Colonic mucosa (tissue), 4 donors: ENCODE measurements around the gene NEAT1. TPM values are rescaled to one million over a fixed set of nuclear protein-coding genes. Genes with fewer than 3 reads are reported as not detected.
A peak's percentile ranks its signal among the peaks of the same experiment; 100 is the strongest.

Experiments used
- DNase-seq: peaks from one replicate; pipeline ENCODE4 v3.0.0-alpha.2; 2020
- H3K27ac ChIP-seq: fragments of 200-600 bp; one replicate; pipeline ENCODE4 v1.8.0; 2021
- H3K27me3 ChIP-seq: fragments of 200-600 bp; one replicate; pipeline ENCODE4 v1.8.0; 2021
- H3K36me3 ChIP-seq: fragments of 200-600 bp; one replicate; pipeline ENCODE4 v1.8.0; 2021
- H3K4me1 ChIP-seq: fragments of 200-600 bp; one replicate; pipeline ENCODE4 v1.8.0; 2021; ENCODE audit warnings: mild to moderate bottlenecking
- H3K4me3 ChIP-seq: fragments of 200-600 bp; one replicate; pipeline ENCODE4 v1.8.0; 2021
- H3K9ac ChIP-seq, 2 donors: one replicate each; pipeline ENCODE4 v1.7.0; 2013; ENCODE audit warnings: control low read depth in 2 of 2, low read depth in 2 of 2, low read length in 2 of 2
- H3K9me3 ChIP-seq: fragments of 200-600 bp; one replicate; pipeline ENCODE4 v1.8.0; 2021
- CTCF ChIP-seq: fragments of 200-600 bp; IDR thresholded peaks from one replicate; pipeline ENCODE4 v1.8.0; 2022; ENCODE audit warnings: antibody characterized with exemption, mild to moderate bottlenecking
- intact Hi-C: fragments of 100-400 bp; cut with DNase I; formaldehyde crosslinking; loops from one replicate; pipeline ENCODE4 v1.14.1; 2022
- total RNA-seq, 2 donors: library from RNA; stranded (reverse); fragmentation: NEBNext Ultra II Directional in 1 of 2; extraction: Animal tissue kit (Norgen Biotek cat#: 25700) in 1 of 2; gene quantifications; one replicate each; pipeline ENCODE4 v1.2.1, GENCODE V29; 2021
- donor health status: healthy.
- donor health status: DM: no; HTN: no; CAD: no.
- donor health status: DM: no; HTN: no; CAD: no.

Gene NEAT1
- total RNA-seq, 2 donors from 2014 or later: 269 to 502 TPM

GRCh38 chr11:65485920-65486219, 63.3 kb downstream of the NEAT1 start:
- peak; percentile 22 for DNase-seq
- H3K9me3 ChIP-seq: no peaks in the 10 kb centered on the region
- no peaks in the 10 kb centered on the region for H3K36me3 ChIP-seq
- no peaks in the 10 kb centered on the region for H3K27me3 ChIP-seq
- intact Hi-C loops: no loop called here
- H3K27ac ChIP-seq: peak overlapping the region; percentile 99
- peak overlapping the region in 1 of 2 donors; percentile 8 for H3K9ac ChIP-seq
- no peak overlapping the region for H3K4me3 ChIP-seq
- H3K4me1 ChIP-seq: peaks cover 41% of the 10 kb centered on the region
- TF ChIP-seq CTCF: no peak

GRCh38 chr11:65486570-65487466, 64.2 kb downstream of the NEAT1 start:
- Histone ChIP-seq H3K9me3 (no peaks in the 10 kb centered on the region), H3K27ac (peak overlapping the region; percentile 99), H3K36me3 (no peaks in the 10 kb centered on the region), H3K27me3 (no peaks in the 10 kb centered on the region), H3K9ac (peak overlapping the region in 1 of 2 donors; percentile 6), H3K4me1 (peaks cover 47% of the 10 kb centered on the region), H3K4me3 (no peak overlapping the region)
- no peak for TF ChIP-seq CTCF
- peak; percentile 20 for DNase-seq
- intact Hi-C loops: no loop called here

- Histone ChIP-seq H3K27me3 (no peaks in the 10 kb centered on the region), H3K9ac (peak overlapping the region; percentile 72 to 99), H3K4me1 (peaks cover 55% of the 10 kb centered on the region), H3K4me3 (no peak overlapping the region), H3K36me3 (no peaks in the 10 kb centered on the region), H3K9me3 (no peaks in the 10 kb centered on the region), H3K27ac (peak overlapping the region; percentile 99)
- peak; percentile 97 for DNase-seq
- intact Hi-C loops: no loop called here
- TF ChIP-seq CTCF: no peak
Observed at GRCh38 chr11:65487467-65488272, 65.1 kb downstream of the NEAT1 start.

GRCh38 chr11:65488273-65489034, 65.9 kb downstream of the NEAT1 start:
- H3K27me3 ChIP-seq: no peaks in the 10 kb centered on the region
- H3K27ac ChIP-seq: peak overlapping the region; percentile 99
- no peak for TF ChIP-seq CTCF
- DNase-seq: peak; percentile 72
- H3K4me1 ChIP-seq: peaks cover 63% of the 10 kb centered on the region
- H3K4me3 ChIP-seq: no peak overlapping the region
- H3K9me3 ChIP-seq: no peaks in the 10 kb centered on the region
- intact Hi-C loops: no loop called here
- H3K36me3 ChIP-seq: no peaks in the 10 kb centered on the region
- peak overlapping the region; percentile 72 to 99 for H3K9ac ChIP-seq

- intact Hi-C loops: no loop called here
- H3K27me3 ChIP-seq: no peaks in the 10 kb centered on the region
- H3K4me3 ChIP-seq: no peak overlapping the region
- TF ChIP-seq CTCF: no peak
- DNase-seq: no peak
- H3K4me1 ChIP-seq: peaks cover 67% of the 10 kb centered on the region
- no peaks in the 10 kb centered on the region for H3K9me3 ChIP-seq
- peak overlapping the region; percentile 99 for H3K27ac ChIP-seq
- H3K36me3 ChIP-seq: no peaks in the 10 kb centered on the region
- peak overlapping the region; percentile 72 to 99 for H3K9ac ChIP-seq
Observed at GRCh38 chr11:65489035-65489705, 66.6 kb downstream of the NEAT1 start.
